ENCODE results near the gene CALD1.

CALD1 gene

DNA sequence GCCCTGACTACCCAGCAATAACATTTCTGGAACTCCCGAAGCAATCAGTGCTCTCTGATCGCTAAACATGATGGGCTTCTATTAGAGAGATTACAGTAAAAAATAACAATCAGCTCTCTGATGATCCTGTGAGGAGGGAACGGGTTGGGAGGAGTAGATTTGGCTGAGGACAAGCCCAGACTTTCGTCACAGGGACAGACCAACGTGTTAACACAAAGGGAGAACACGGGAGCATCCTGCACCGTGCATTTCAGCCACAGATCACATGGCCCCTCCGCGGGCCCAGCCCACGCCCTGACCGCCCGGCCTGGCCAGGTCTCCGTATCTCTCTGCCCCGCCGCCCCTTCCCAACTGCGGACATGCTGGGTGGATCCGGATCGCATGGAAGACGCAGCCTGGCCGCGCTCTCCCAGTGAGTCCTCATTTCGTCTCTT, 111.8 kb downstream of the CALD1 start (continued):
- TF ChIP-seq RBAK (tag by site-specific recombination; IDR thresholded peaks at IDR 0.05): no peak
- peak; percentile 38; the same call in 1 of the 2 replicates for TF ChIP-seq ZNF394 (tag by site-specific recombination; IDR thresholded peaks at IDR 0.05; ENCODE audit: borderline replicate concordance)
- TF ChIP-seq, protein P1, sequence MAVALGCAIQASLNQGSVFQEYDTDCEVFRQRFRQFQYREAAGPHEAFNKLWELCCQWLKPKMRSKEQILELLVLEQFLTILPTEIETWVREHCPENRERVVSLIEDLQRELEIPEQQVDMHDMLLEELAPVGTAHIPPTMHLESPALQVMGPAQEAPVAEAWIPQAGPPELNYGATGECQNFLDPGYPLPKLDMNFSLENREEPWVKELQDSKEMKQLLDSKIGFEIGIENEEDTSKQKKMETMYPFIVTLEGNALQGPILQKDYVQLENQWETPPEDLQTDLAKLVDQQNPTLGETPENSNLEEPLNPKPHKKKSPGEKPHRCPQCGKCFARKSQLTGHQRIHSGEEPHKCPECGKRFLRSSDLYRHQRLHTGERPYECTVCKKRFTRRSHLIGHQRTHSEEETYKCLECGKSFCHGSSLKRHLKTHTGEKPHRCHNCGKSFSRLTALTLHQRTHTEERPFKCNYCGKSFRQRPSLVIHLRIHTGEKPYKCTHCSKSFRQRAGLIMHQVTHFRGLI (tag by site-specific recombination; IDR thresholded peaks at IDR 0.05): peak; percentile 61
- TF ChIP-seq ZNF214 (tag by site-specific recombination; IDR thresholded peaks at IDR 0.05; ENCODE audit: borderline replicate concordance): no peak
- 0 out of 2 replicates have a peak, but pooled peaks have one; percentile 34 for TF ChIP-seq ZNF76 (tag by site-specific recombination; IDR thresholded peaks at IDR 0.05; ENCODE audit: borderline replicate concordance, low read depth)
- no peak for TF ChIP-seq ZNF354C (tag by site-specific recombination; IDR thresholded peaks at IDR 0.05; ENCODE audit: borderline replicate concordance, low read depth)
- TF ChIP-seq ZNF211 (tag by site-specific recombination; IDR thresholded peaks at IDR 0.05; ENCODE audit: low read depth): no peak
- TF ChIP-seq ZNF518A (tag by site-specific recombination; conservative IDR thresholded peaks at IDR 0.05; ENCODE audit: low read depth): no peak
- peak; percentile 42; the same call in 1 of the 2 replicates for TF ChIP-seq KLF9 (tag by site-specific recombination; IDR thresholded peaks at IDR 0.05; ENCODE audit: low read depth)
- no peak for TF ChIP-seq SCRT1 (tag by site-specific recombination; IDR thresholded peaks at IDR 0.05; ENCODE audit: borderline replicate concordance)
- no peak for TF ChIP-seq ZNF148 (tag by site-specific recombination; IDR thresholded peaks at IDR 0.05; ENCODE audit: borderline replicate concordance)
- TF ChIP-seq, protein P2, sequence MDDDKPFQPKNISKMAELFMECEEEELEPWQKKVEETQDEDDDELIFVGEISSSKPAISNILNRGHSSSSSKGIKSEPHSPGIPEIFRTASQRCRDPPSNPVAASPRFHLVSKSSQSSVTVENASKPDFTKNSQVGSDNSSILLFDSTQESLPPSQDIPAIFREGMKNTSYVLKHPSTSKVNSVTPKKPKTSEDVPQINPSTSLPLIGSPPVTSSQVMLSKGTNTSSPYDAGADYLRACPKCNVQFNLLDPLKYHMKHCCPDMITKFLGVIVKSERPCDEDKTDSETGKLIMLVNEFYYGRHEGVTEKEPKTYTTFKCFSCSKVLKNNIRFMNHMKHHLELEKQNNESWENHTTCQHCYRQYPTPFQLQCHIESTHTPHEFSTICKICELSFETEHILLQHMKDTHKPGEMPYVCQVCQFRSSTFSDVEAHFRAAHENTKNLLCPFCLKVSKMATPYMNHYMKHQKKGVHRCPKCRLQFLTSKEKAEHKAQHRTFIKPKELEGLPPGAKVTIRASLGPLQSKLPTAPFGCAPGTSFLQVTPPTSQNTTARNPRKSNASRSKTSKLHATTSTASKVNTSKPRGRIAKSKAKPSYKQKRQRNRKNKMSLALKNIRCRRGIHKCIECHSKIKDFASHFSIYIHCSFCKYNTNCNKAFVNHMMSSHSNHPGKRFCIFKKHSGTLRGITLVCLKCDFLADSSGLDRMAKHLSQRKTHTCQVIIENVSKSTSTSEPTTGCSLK (tag by site-specific recombination; IDR thresholded peaks at IDR 0.05): no peak
- TF ChIP-seq GFI1B (tag by site-specific recombination; IDR thresholded peaks at IDR 0.05): no peak
- 0 out of 2 replicates have a peak, but pooled peaks have one; percentile 21 for TF ChIP-seq PRDM1 (tag by site-specific recombination; IDR thresholded peaks at IDR 0.05)
- TF ChIP-seq HOXD13 (CRISPR knock-in tag; IDR thresholded peaks at IDR 0.05; ENCODE audit: borderline replicate concordance): no peak
- no peak for TF ChIP-seq ZNF175 (tag by site-specific recombination; IDR thresholded peaks at IDR 0.05)
- no peak for TF ChIP-seq ZNF791 (tag by site-specific recombination; IDR thresholded peaks at IDR 0.05)
- no peak for TF ChIP-seq TCF7L2 (IDR thresholded peaks at IDR 0.05; ENCODE audit: borderline replicate concordance, low read depth, low read length)
- peak; percentile 72; the same call in 1 of the 2 replicates for TF ChIP-seq SP7 (tag by site-specific recombination; IDR thresholded peaks at IDR 0.05)
- no peak for TF ChIP-seq CTCF (tag by site-specific recombination; IDR thresholded peaks at IDR 0.05)
- TF ChIP-seq IKZF3 (tag by site-specific recombination; IDR thresholded peaks at IDR 0.05): peak; percentile 82
- TF ChIP-seq KLF7 (tag by site-specific recombination; IDR thresholded peaks at IDR 0.05; ENCODE audit: borderline replicate concordance): peak; percentile 85
- TF ChIP-seq ZNF184 (tag by site-specific recombination; IDR thresholded peaks at IDR 0.05): no peak
- no peak for TF ChIP-seq ZNF596 (tag by site-specific recombination; IDR thresholded peaks at IDR 0.05)
- no peak for TF ChIP-seq ZFP37 (tag by site-specific recombination; IDR thresholded peaks at IDR 0.05)

Measured in HEK293 (cell line).